ENCODE measurements around the gene FBP2.

Gene FBP2

GRCh38 chr9:94563548-94563947 lies 30.1 kb downstream of the FBP2 start:
- Histone ChIP-seq H4K20me1 (ENCODE audit: insufficient read depth) (no peaks in the 10 kb centered on the region), H3K4me2 (no peak overlapping the region), H3K36me3 (ENCODE audit: insufficient read depth) (no peaks in the 10 kb centered on the region), H3K27me3 (ENCODE audit: insufficient read depth, low read depth) (no peaks in the 10 kb centered on the region), H3K9ac (no peak overlapping the region), H3K4me1 (ENCODE audit: low read depth, poor library complexity, severe bottlenecking) (no peaks in the 10 kb centered on the region), H2AFZ (ENCODE audit: low read depth) (no peak overlapping the region), H3K27ac (no peak overlapping the region), H3K4me3 (IDR thresholded peaks at IDR 0.05; ENCODE audit: insufficient read depth, low read depth, low read length) (no peak overlapping the region), H3K79me2 (ENCODE audit: insufficient read depth, low read depth) (no peaks in the 10 kb centered on the region)
- no peak for TF ChIP-seq CTCF (conservative IDR thresholded peaks at IDR 0.05; ENCODE audit: low read depth, low read length)

GRCh38 chr9:94560237-94560636 lies 33.4 kb downstream of the FBP2 start:
- no peak overlapping the region for H3K27ac ChIP-seq

GRCh38 chr9:94557376-94557775 lies 36.2 kb downstream of the FBP2 start:
- Histone ChIP-seq H3K79me2 (ENCODE audit: insufficient read depth, low read depth) (no peaks in the 10 kb centered on the region), H2AFZ (ENCODE audit: low read depth) (no peak overlapping the region), H3K36me3 (ENCODE audit: insufficient read depth) (no peaks in the 10 kb centered on the region), H3K27ac (no peak overlapping the region), H3K9ac (no peak overlapping the region), H3K4me3 (IDR thresholded peaks at IDR 0.05; ENCODE audit: insufficient read depth, low read depth, low read length) (no peak overlapping the region), H3K27me3 (ENCODE audit: insufficient read depth, low read depth) (peaks cover 3% of the 10 kb centered on the region; the same call in 1 of the 2 replicates), H3K4me2 (no peak overlapping the region), H3K4me1 (ENCODE audit: low read depth, poor library complexity, severe bottlenecking) (peaks cover 6% of the 10 kb centered on the region), H4K20me1 (ENCODE audit: insufficient read depth) (no peaks in the 10 kb centered on the region)
- no peak for TF ChIP-seq CTCF (conservative IDR thresholded peaks at IDR 0.05; ENCODE audit: low read depth, low read length)

More at GRCh38 chr9:94560237-94560636, 33.4 kb downstream of the FBP2 start:
- H3K79me2 ChIP-seq (ENCODE audit: insufficient read depth, low read depth): no peaks in the 10 kb centered on the region
- no peaks in the 10 kb centered on the region for H3K36me3 ChIP-seq (ENCODE audit: insufficient read depth)
- H2AFZ ChIP-seq (ENCODE audit: low read depth): no peak overlapping the region
- H3K9ac ChIP-seq: no peak overlapping the region
- no peak for TF ChIP-seq CTCF (conservative IDR thresholded peaks at IDR 0.05; ENCODE audit: low read depth, low read length)
- H4K20me1 ChIP-seq (ENCODE audit: insufficient read depth): no peaks in the 10 kb centered on the region
- H3K4me1 ChIP-seq (ENCODE audit: low read depth, poor library complexity, severe bottlenecking): no peaks in the 10 kb centered on the region
- H3K4me3 ChIP-seq (IDR thresholded peaks at IDR 0.05; ENCODE audit: insufficient read depth, low read depth, low read length): no peak overlapping the region
- H3K27me3 ChIP-seq (ENCODE audit: insufficient read depth, low read depth): peaks cover under 1% of the 10 kb centered on the region; the same call in 1 of the 2 replicates
- H3K4me2 ChIP-seq: no peak overlapping the region

- Histone ChIP-seq H3K4me1 (ENCODE audit: low read depth, poor library complexity, severe bottlenecking) (peaks cover 6% of the 10 kb centered on the region), H2AFZ (ENCODE audit: low read depth) (peak within 1 kb of the TSS; percentile 79; the same call in 1 of the 2 replicates), H3K4me3 (IDR thresholded peaks at IDR 0.05; ENCODE audit: insufficient read depth, low read depth, low read length) (no peak within 1 kb of the TSS), H3K27me3 (ENCODE audit: insufficient read depth, low read depth) (peaks cover 3% of the 10 kb centered on the region; the same call in 1 of the 2 replicates), H3K4me2 (peak within 1 kb of the TSS; percentile 81), H3K79me2 (ENCODE audit: insufficient read depth, low read depth) (no peaks in the 10 kb centered on the region), H3K27ac (no peak within 1 kb of the TSS), H4K20me1 (ENCODE audit: insufficient read depth) (no peaks in the 10 kb centered on the region), H3K9ac (peak within 1 kb of the TSS; percentile 55; the same call in 1 of the 2 replicates), H3K36me3 (ENCODE audit: insufficient read depth) (no peaks in the 10 kb centered on the region)
- TF ChIP-seq CTCF (conservative IDR thresholded peaks at IDR 0.05; ENCODE audit: low read depth, low read length): peak; percentile 73
Measured at GRCh38 chr9:94554439-94555331, 38.9 kb downstream of the FBP2 start, which contains the start of gene PCAT7. PCAT7 (plus strand) TSS chr9:94555083.
